H9 (cell line): ENCODE results near the gene MB. TPM values are rescaled to one million over a fixed set of nuclear protein-coding genes. Genes with fewer than 3 reads are reported as not detected.

Experiments used
- DNase-seq: peaks from one replicate; pipeline ENCODE4 v3.0.0-alpha.2; 2017
- H2AFZ ChIP-seq: one replicate; pipeline ENCODE4 v1.6.1; 2013; ENCODE audit warnings: mild to moderate bottlenecking, low read length, control low read depth, moderate library complexity
- H2AK5ac ChIP-seq: 2 replicates; pipeline ENCODE4 v1.6.1; 2013; ENCODE audit warnings: low read length, control low read depth, mixed read lengths; ENCODE audit not compliant: insufficient read length
- H2BK120ac ChIP-seq: one replicate; pipeline ENCODE4 v1.6.1; 2013; ENCODE audit warnings: low read depth, mild to moderate bottlenecking, low read length, control low read depth, inconsistent platforms; ENCODE audit not compliant: poor library complexity, severe bottlenecking
- H2BK12ac ChIP-seq: 2 replicates; pipeline ENCODE4 v1.6.1; 2013; ENCODE audit warnings: low read length, control low read depth, mixed read lengths, low read depth; ENCODE audit not compliant: insufficient read length
- H2BK15ac ChIP-seq: 2 replicates; pipeline ENCODE4 v1.6.1; 2013; ENCODE audit warnings: low read depth, low read length, control low read depth
- H2BK20ac ChIP-seq: one replicate; pipeline ENCODE4 v1.6.1; 2013; ENCODE audit warnings: low read depth, mild to moderate bottlenecking, low read length, control low read depth, inconsistent platforms; ENCODE audit not compliant: poor library complexity, severe bottlenecking
- H2BK5ac ChIP-seq: 2 replicates; pipeline ENCODE4 v1.6.1; 2013; ENCODE audit warnings: low read length, control low read depth, mixed read lengths; ENCODE audit not compliant: insufficient read length
- H3K14ac ChIP-seq: 2 replicates; pipeline ENCODE4 v1.6.1; 2013; ENCODE audit warnings: low read length, control low read depth; ENCODE audit not compliant: insufficient read depth
- H3K18ac ChIP-seq: 2 replicates; pipeline ENCODE4 v1.6.1; 2013; ENCODE audit warnings: low read depth, mild to moderate bottlenecking, mixed read lengths, low read length, control low read depth; ENCODE audit not compliant: insufficient read length
- H3K23ac ChIP-seq: 2 replicates; pipeline ENCODE4 v1.6.1; 2013; ENCODE audit warnings: low read length, control low read depth, mixed read lengths, low read depth; ENCODE audit not compliant: insufficient read length
- H3K23me2 ChIP-seq: 2 replicates; pipeline ENCODE4 v1.6.1; 2013; ENCODE audit warnings: low read depth, mild to moderate bottlenecking, mixed read lengths, low read length, control low read depth; ENCODE audit not compliant: insufficient read length, poor library complexity, severe bottlenecking
- H3K27ac ChIP-seq: 2 replicates; pipeline ENCODE4 v1.5.1; 2013; ENCODE audit warnings: low read length, control low read depth, mixed read lengths, low read depth; ENCODE audit not compliant: insufficient read length
- H3K27me3 ChIP-seq: 2 replicates; pipeline ENCODE4 v1.6.1; 2013; ENCODE audit warnings: low read length, control low read depth, inconsistent platforms; ENCODE audit not compliant: insufficient read depth
- H3K4ac ChIP-seq: 2 replicates; pipeline ENCODE4 v1.6.1; 2013; ENCODE audit warnings: low read depth, mild to moderate bottlenecking, control low read depth, inconsistent platforms, low read length, moderate library complexity
- H3K4me1 ChIP-seq: 2 replicates; pipeline ENCODE4 v1.6.1; 2013; ENCODE audit warnings: low read length, control low read depth, inconsistent platforms; ENCODE audit not compliant: insufficient read depth
- H3K4me2 ChIP-seq: 2 replicates; pipeline ENCODE4 v1.6.1; 2013; ENCODE audit warnings: low read length, control low read depth, mixed read lengths; ENCODE audit not compliant: insufficient read length, insufficient read depth
- H3K56ac ChIP-seq: 2 replicates; pipeline ENCODE4 v1.6.1; 2013; ENCODE audit warnings: low read depth, mild to moderate bottlenecking, mixed read lengths, low read length, control low read depth; ENCODE audit not compliant: insufficient read length
- H3K79me1 ChIP-seq: 2 replicates; pipeline ENCODE4 v1.6.1; 2013; ENCODE audit warnings: low read depth, mild to moderate bottlenecking, moderate library complexity, low read length, control low read depth, inconsistent platforms; ENCODE audit not compliant: insufficient read depth, poor library complexity, severe bottlenecking
- H3K79me2 ChIP-seq: 2 replicates; pipeline ENCODE4 v1.6.1; 2013; ENCODE audit warnings: low read length, control low read depth, inconsistent platforms; ENCODE audit not compliant: insufficient read depth
- H3K9ac ChIP-seq: 2 replicates; pipeline ENCODE4 v1.6.1; 2013; ENCODE audit warnings: low read length, control low read depth, mixed read lengths; ENCODE audit not compliant: insufficient read length; ENCODE audit errors: extremely low read depth
- H3K9me3 ChIP-seq: one replicate; pipeline ENCODE4 v1.6.1; 2013; ENCODE audit warnings: low read depth, low read length, inconsistent platforms; ENCODE audit not compliant: control insufficient read depth
- H3T11ph ChIP-seq: one replicate; pipeline ENCODE4 v1.6.1; 2013; ENCODE audit warnings: mild to moderate bottlenecking, low read length, control low read depth, inconsistent platforms
- H4K20me1 ChIP-seq: one replicate; pipeline ENCODE4 v1.6.1; 2013; ENCODE audit not compliant: control insufficient read depth, insufficient read length, insufficient read depth
- H4K5ac ChIP-seq: 2 replicates; pipeline ENCODE4 v1.6.1; 2013; ENCODE audit warnings: low read depth, mild to moderate bottlenecking, mixed read lengths, low read length, control low read depth; ENCODE audit not compliant: insufficient read length
- H4K8ac ChIP-seq: replicated peaks from 2 replicates; pipeline ENCODE4 v1.6.1; 2013; ENCODE audit warnings: low read length, control low read depth, mixed read lengths, low read depth; ENCODE audit not compliant: insufficient read length
- H4K91ac ChIP-seq: 2 replicates; pipeline ENCODE4 v1.6.1; 2013; ENCODE audit warnings: low read depth, mild to moderate bottlenecking, moderate library complexity, mixed read lengths, low read length, control low read depth; ENCODE audit not compliant: insufficient read length
- H3K27ac Mint-ChIP-seq, 3 experiments: 2 replicates in 2 of 3; 3 replicates in 1 of 3; pipeline ENCODE4 v1.8.0; 2020 to 2021; ENCODE audit warnings: mixed read lengths in 3 of 3, mild to moderate bottlenecking in 1 of 3, moderate library complexity in 1 of 3
- H3K27me3 Mint-ChIP-seq: 2 replicates; pipeline ENCODE4 v1.8.0; 2021; ENCODE audit warnings: low read depth, mild to moderate bottlenecking, moderate library complexity, mixed read lengths
- H3K36me3 Mint-ChIP-seq, 3 experiments: 2 replicates in 2 of 3; 3 replicates in 1 of 3; pipeline ENCODE4 v1.8.0; 2020 to 2021; ENCODE audit warnings: low read depth in 3 of 3, mixed read lengths in 3 of 3; ENCODE audit not compliant: insufficient read depth in 1 of 3
- H3K4me1 Mint-ChIP-seq, 2 experiments: 2 replicates each; pipeline ENCODE4 v1.8.0; 2020; ENCODE audit warnings: mixed read lengths in 2 of 2
- H3K4me3 Mint-ChIP-seq, 2 experiments: 2 replicates in 1 of 2; 3 replicates in 1 of 2; pipeline ENCODE4 v1.8.0; 2020 to 2021; ENCODE audit warnings: mild to moderate bottlenecking in 2 of 2, mixed read lengths in 2 of 2, moderate library complexity in 1 of 2
- H3K9me3 Mint-ChIP-seq, 2 experiments: 2 replicates in 1 of 2; 3 replicates in 1 of 2; pipeline ENCODE4 v1.8.0; 2020; ENCODE audit warnings: mild to moderate bottlenecking in 2 of 2, mixed read lengths in 2 of 2, moderate library complexity in 1 of 2
- CTCF ChIP-seq: fragments of 200-600 bp; sonication (generic); conservative IDR thresholded peaks from 3 replicates; pipeline ENCODE4 v1.8.0; 2021; ENCODE audit warnings: antibody characterized with exemption, mild to moderate bottlenecking
- WGBS: extraction: QIAGEN DNeasy Blood & Tissue Kit; methylation state at CpG from one replicate; pipeline ENCODE4 v1.1.7; 2013; ENCODE audit warnings: missing lambda C conversion rate, low lambda C conversion rate, mixed read lengths; ENCODE audit not compliant: insufficient read length; ENCODE audit errors: extremely low coverage; 5-methylcytosine and 5-hydroxymethylcytosine counted together
- total RNA-seq: library from RNA; stranded (reverse); gene quantifications from 2 replicates; pipeline ENCODE4 v1.2.1, GENCODE V29; 2021

The MB gene
- total RNA-seq, 1 experiment from 2014 or later: 0.55 TPM

GRCh38 chr22:35598396-35598710 lies 18.8 kb downstream of the MB start:
- DNase-seq: no peak
- Histone ChIP-seq H3K23ac (no peak overlapping the region), H4K91ac (no peak overlapping the region), H3K23me2 (no peaks in the 10 kb centered on the region), H3K4me2 (no peak overlapping the region), H3K79me2 (no peaks in the 10 kb centered on the region), H4K20me1 (no peaks in the 10 kb centered on the region), H2BK20ac (no peak overlapping the region), H4K5ac (no peak overlapping the region), H3K18ac (no peak overlapping the region), H3K4ac (no peak overlapping the region), H2BK120ac (no peak overlapping the region), H2AK5ac (no peak overlapping the region), H3K9ac (no peak overlapping the region), H3K9me3 (no peaks in the 10 kb centered on the region), H3K79me1 (no peaks in the 10 kb centered on the region), H2BK12ac (no peak overlapping the region), H2BK5ac (no peak overlapping the region), H3K14ac (no peak overlapping the region), H4K8ac (no peak overlapping the region), H3K56ac (no peak overlapping the region), H3K4me1 (no peaks in the 10 kb centered on the region), H3K27ac (no peak overlapping the region), H3K27me3 (no peaks in the 10 kb centered on the region), H2BK15ac (no peak overlapping the region), H3T11ph (no peak overlapping the region), H2AFZ (no peak overlapping the region)
- Mint-ChIP-seq H3K27ac (peak overlapping the region in 1 of 3 experiments; percentile 74; a peak in 1 of 7 replicates), H3K9me3 (no peaks in the 10 kb centered on the region), H3K36me3 (no peaks in the 10 kb centered on the region), H3K27me3 (peaks cover 3% of the 10 kb centered on the region), H3K4me3 (no peak overlapping the region), H3K4me1 (peaks cover 0 to 17% of the 10 kb centered on the region in 2 experiments; a peak in 3 of 4 replicates)
- no peak for TF ChIP-seq CTCF
- no CpG with 5 or more reads among the region's 4 CpGs for WGBS
